OCI-LY1 (cell line): ENCODE results near the gene RASGRF1.

ENCODE experiments used
- CTCF ChIP-seq: fragments of 200-600 bp; sonication (generic), shearing (Covaris generic); IDR thresholded peaks from 2 replicates; pipeline ENCODE4 v1.5.1; 2017; ENCODE audit warnings: mild to moderate bottlenecking, antibody characterized with exemption, low read length, moderate library complexity, mixed read lengths
- EZH2 ChIP-seq: fragments of 200-600 bp; sonication (generic), shearing (Covaris generic); IDR thresholded peaks from 2 replicates; pipeline ENCODE4 v1.8.0; 2017; ENCODE audit warnings: borderline replicate concordance, mixed run types, mild to moderate bottlenecking, antibody characterized with exemption, low read length, moderate library complexity, mixed read lengths

GRCh38 chr15:78978601-78979179 is 111.9 kb downstream of the RASGRF1 start:
- TF ChIP-seq CTCF (no peak), EZH2 (no peak)
